BJ (cell line): ENCODE results near the gene PCDH1. TPM values are rescaled to one million over a fixed set of nuclear protein-coding genes. Genes with fewer than 3 reads are reported as not detected.

Source experiments
- CTCF ChIA-PET: fragments of 350-600 bp; formaldehyde crosslinking; extraction: SDS; loops from one replicate; lab custom pipeline; 2021; ENCODE audit warnings: antibody characterized with exemption, inconsistent platforms; lab: Yijun Ruan, JAX
- POLR2A ChIA-PET: fragments of 300-600 bp; sonication (Branson Sonifier 250); formaldehyde crosslinking; extraction: SDS; loops from one replicate; lab custom pipeline; 2021; ENCODE audit warnings: antibody characterized with exemption; lab: Charles Lee
- DNase-seq: peaks from one replicate; pipeline ENCODE4 v3.0.0-alpha.2; 2011; ENCODE audit warnings: low read depth
- H3K27me3 ChIP-seq: 2 replicates; pipeline ENCODE4 v1.6.0; 2011; ENCODE audit warnings: low read length; ENCODE audit not compliant: control insufficient read depth, insufficient read depth
- H3K36me3 ChIP-seq: 2 replicates; pipeline ENCODE4 v1.5.1; 2011; ENCODE audit warnings: low read length; ENCODE audit not compliant: control insufficient read depth, insufficient read depth
- H3K4me3 ChIP-seq: 2 replicates; pipeline ENCODE4 v1.5.1; 2011; ENCODE audit warnings: low read depth, mild to moderate bottlenecking, control low read depth, low read length
- CTCF ChIP-seq: IDR thresholded peaks from 2 replicates; pipeline ENCODE4 v1.5.1; 2011; ENCODE audit warnings: low read depth, mild to moderate bottlenecking, control low read depth, inconsistent platforms, low read length, moderate library complexity; ENCODE audit not compliant: insufficient read depth
- polyA plus RNA-seq: library from polyadenylated mRNA; depleted of rRNA; stranded (reverse); fragments of >200 nt; gene quantifications from 2 replicates; pipeline ENCODE4 v1.2.3, GENCODE V29; 2011

Gene PCDH1
- polyA plus RNA-seq, 1 experiment: 2.1 TPM

GRCh38 chr5:141919218-141920119, 41.3 kb upstream of the PCDH1 start:
- Histone ChIP-seq H3K27me3 (peaks cover 6% of the 10 kb centered on the region; the same call in 1 of the 2 replicates), H3K4me3 (no peak overlapping the region), H3K36me3 (no peaks in the 10 kb centered on the region)
- no peak for DNase-seq
- ChIA-PET POLR2A (no interaction called here), CTCF (interaction anchor here (1.3 to 2.9 kb wide), 6 partner anchors 10 to 228 kb away, joined by 3 to 9 read pairs (median 6); partner anchors contain the start of gene PCDH1)
- no peak for TF ChIP-seq CTCF

GRCh38 chr5:141917760-141918159, 39.5 kb upstream of the PCDH1 start:
- no peak for TF ChIP-seq CTCF
- no peaks in the 10 kb centered on the region for H3K36me3 ChIP-seq
- ChIA-PET POLR2A (no interaction called here), CTCF (interaction anchor here (1.1 to 2.9 kb wide), 2 partner anchors 38 to 224 kb away, joined by 3 to 9 read pairs; no protein-coding TSS in a partner anchor)
- no peak overlapping the region for H3K4me3 ChIP-seq
- no peak for DNase-seq
- H3K27me3 ChIP-seq: peaks cover 6% of the 10 kb centered on the region

- POLR2A ChIA-PET: no interaction called here
- no peak for TF ChIP-seq CTCF
- Histone ChIP-seq H3K27me3 (peaks cover 6% of the 10 kb centered on the region), H3K36me3 (no peaks in the 10 kb centered on the region), H3K4me3 (no peak overlapping the region)
- DNase-seq: no peak
- CTCF ChIA-PET: interaction anchor here (0.9 to 2.0 kb wide), 3 partner anchors 23 to 45 kb away, joined by 3 to 6 read pairs (median 4); partner anchors contain the start of gene PCDH12
Measured at GRCh38 chr5:141916522-141916921, 38.3 kb upstream of the PCDH1 start.

GRCh38 chr5:141915881-141916336, 37.7 kb upstream of the PCDH1 start:
- ChIA-PET CTCF (interaction anchor here (0.8 to 2.0 kb wide), 4 partner anchors 24 to 45 kb away, joined by 3 to 6 read pairs (median 4); partner anchors contain the start of gene PCDH12), POLR2A (no interaction called here)
- peaks cover 6% of the 10 kb centered on the region for H3K27me3 ChIP-seq
- H3K4me3 ChIP-seq: no peak overlapping the region
- no peaks in the 10 kb centered on the region for H3K36me3 ChIP-seq
- no peak for DNase-seq
- no peak for TF ChIP-seq CTCF

- ChIA-PET CTCF (interaction anchor here (1.1 to 2.4 kb wide), 5 partner anchors 9 to 223 kb away, joined by 4 to 9 read pairs (median 7); partner anchors contain the start of genes DELE1 and PCDH1), POLR2A (no interaction called here)
- DNase-seq: no peak
- no peak overlapping the region for H3K4me3 ChIP-seq
- H3K36me3 ChIP-seq: no peaks in the 10 kb centered on the region
- no peak for TF ChIP-seq CTCF
- H3K27me3 ChIP-seq: peaks cover 6% of the 10 kb centered on the region
Measured at GRCh38 chr5:141914797-141915196, 36.6 kb upstream of the PCDH1 start.
